Keratinocyte (primary cell): Measurements from ENCODE around the gene PCDHA12. TPM values are rescaled to one million over a fixed set of nuclear protein-coding genes. Genes with fewer than 3 reads are reported as not detected.
"Not testable (repeated sequence)": the region's sequence is repeated elsewhere in the genome, so short reads cannot be mapped to it uniquely, and the experiment has no call there.

ENCODE experiments used
- DNase-seq: peaks from one replicate; pipeline ENCODE4 v3.0.0-alpha.2; 2011; ENCODE audit warnings: low read depth, missing footprints, low spot score
- FAIRE-seq: peaks from 2 replicates; lab custom pipeline; 2011; peaks lifted over from hg19 to GRCh38; lab: Jason Lieb, UNC
- H2AFZ ChIP-seq: 2 replicates; pipeline ENCODE4 v1.6.0; 2012; ENCODE audit warnings: low read length, control low read depth, inconsistent platforms; ENCODE audit not compliant: control insufficient read depth
- H3K27ac ChIP-seq: 2 replicates; pipeline ENCODE4 v1.5.1; 2011; ENCODE audit warnings: low read length; ENCODE audit not compliant: control insufficient read depth, insufficient read depth
- H3K27me3 ChIP-seq: 3 replicates; pipeline ENCODE4 v1.6.0; 2011; ENCODE audit warnings: low read length; ENCODE audit not compliant: control insufficient read depth, insufficient read depth; ENCODE audit errors: extremely low read depth
- H3K36me3 ChIP-seq, 2 experiments: 2 replicates in 1 of 2; 3 replicates in 1 of 2; pipeline ENCODE4 v1.5.1; 2011; ENCODE audit warnings: low read length in 2 of 2, mild to moderate bottlenecking in 1 of 2; ENCODE audit not compliant: control insufficient read depth in 2 of 2, insufficient read depth in 2 of 2; ENCODE audit errors: extremely low read depth in 1 of 2
- H3K4me1 ChIP-seq: 3 replicates; pipeline ENCODE4 v1.5.1; 2011; ENCODE audit warnings: low read length; ENCODE audit not compliant: control insufficient read depth, insufficient read depth; ENCODE audit errors: extremely low read depth
- H3K4me2 ChIP-seq: 3 replicates; pipeline ENCODE4 v1.6.0; 2011; ENCODE audit warnings: low read depth, low read length; ENCODE audit not compliant: control insufficient read depth, insufficient read depth; ENCODE audit errors: extremely low read depth
- H3K4me3 ChIP-seq, 3 experiments: fragments of 200-600 bp in 1 of 3; sonication (generic) in 1 of 3; 2 replicates in 2 of 3; 3 replicates in 1 of 3; pipeline ENCODE4 v1.5.1; 2011 to 2016; ENCODE audit warnings: low read length in 3 of 3, mild to moderate bottlenecking in 3 of 3, control low read depth in 2 of 3, inconsistent platforms in 1 of 3, low read depth in 1 of 3, mixed read lengths in 1 of 3, mixed run types in 1 of 3, moderate library complexity in 1 of 3; ENCODE audit not compliant: control insufficient read depth in 2 of 3, insufficient read depth in 2 of 3; ENCODE audit errors: extremely low read depth in 1 of 3
- H3K79me2 ChIP-seq: 2 replicates; pipeline ENCODE4 v1.6.0; 2012; ENCODE audit warnings: low read length; ENCODE audit not compliant: control insufficient read depth, insufficient read depth
- H3K9ac ChIP-seq: 3 replicates; pipeline ENCODE4 v1.6.0; 2011; ENCODE audit warnings: low read length; ENCODE audit not compliant: control insufficient read depth, insufficient read depth; ENCODE audit errors: extremely low read depth
- H3K9me1 ChIP-seq: 3 replicates; pipeline ENCODE4 v1.6.0; 2011; ENCODE audit warnings: low read length; ENCODE audit not compliant: control insufficient read depth, insufficient read depth; ENCODE audit errors: extremely low read depth
- H3K9me3 ChIP-seq: 2 replicates; pipeline ENCODE4 v1.5.1; 2012; ENCODE audit warnings: low read depth, low read length; ENCODE audit not compliant: control insufficient read depth
- H4K20me1 ChIP-seq: 3 replicates; pipeline ENCODE4 v1.6.0; 2011; ENCODE audit warnings: low read length; ENCODE audit not compliant: control insufficient read depth, insufficient read depth; ENCODE audit errors: extremely low read depth
- CTCF ChIP-seq, 3 experiments: IDR thresholded peaks in 1 of 3; conservative IDR thresholded peaks in 1 of 3; optimal IDR thresholded peaks in 1 of 3; 2 replicates in 2 of 3; 3 replicates in 1 of 3; pipeline versions ENCODE3 to v1.5.1; 2011; ENCODE audit warnings: low read length in 3 of 3, mild to moderate bottlenecking in 3 of 3, moderate library complexity in 2 of 3, control low read depth in 1 of 3, inconsistent platforms in 1 of 3; ENCODE audit not compliant: insufficient read depth in 2 of 3; ENCODE audit errors: extremely low read depth in 1 of 3
- EZH2 ChIP-seq: IDR thresholded peaks from one replicate; pipeline ENCODE4 v1.6.1; 2012; ENCODE audit warnings: inconsistent platforms, mild to moderate bottlenecking, low read length, moderate library complexity
- dilution Hi-C: fragments of 300-500 bp; cut with MboI; formaldehyde crosslinking; loops from one replicate; pipeline ENCODE4 v1.7.0; 2020; ENCODE audit warnings: low sequenced_read_pairs; ENCODE audit not compliant: extremely low pct_ligation_motif_present
- polyA plus RNA-seq, 5 experiments: library from polyadenylated mRNA; depleted of rRNA in 3 of 5; stranded (reverse) in 3 of 5; stranded (forward) in 1 of 5; unstranded in 1 of 5; fragments of >200 nt; gene quantifications; 1 replicate in 1 of 5; 2 replicates in 3 of 5; 3 replicates in 1 of 5; pipeline versions ENCODE4 v1.2.1 to v1.2.3, GENCODE V29; 2011 to 2012; ENCODE audit warnings: missing spikeins in 2 of 5, low read depth in 1 of 5, low replicate concordance in 1 of 5

The PCDHA12 gene
- polyA plus RNA-seq, 1 donor (not counting 4 experiments of a cell fraction or from before 2014, with no cell fraction given): 0.04 TPM

- Histone ChIP-seq H3K9ac (no peak overlapping the region), H3K36me3 (no peaks in the 10 kb centered on the region), H3K4me1 (no peaks in the 10 kb centered on the region), H3K27me3 (no peaks in the 10 kb centered on the region), H3K9me1 (no peaks in the 10 kb centered on the region), H2AFZ (no peak overlapping the region), H3K4me3 (no peak overlapping the region), H4K20me1 (no peaks in the 10 kb centered on the region), H3K9me3 (peaks cover 13% of the 10 kb centered on the region), H3K79me2 (no peaks in the 10 kb centered on the region), H3K4me2 (no peak overlapping the region), H3K27ac (no peak overlapping the region)
- dilution Hi-C loops: no loop called here
- FAIRE-seq (no peak), DNase-seq (no peak)
- TF ChIP-seq CTCF (optimal IDR thresholded peaks at IDR 0.05 in 1 of 3, IDR thresholded peaks at IDR 0.05 in 1 of 3, conservative IDR thresholded peaks at IDR 0.05 in 1 of 3; ENCODE audit: extremely low read depth in 1 of 3, insufficient read depth in 2 of 3, low read length in 3 of 3): no peak
- TF ChIP-seq EZH2: no peak
Observed at GRCh38 chr5:140870221-140871201, 4.6 kb upstream of the PCDHA12 start.

- H3K27me3 ChIP-seq, H3K9ac ChIP-seq, H3K4me3 ChIP-seq, H3K79me2 ChIP-seq, dilution Hi-C loops, H3K9me1 ChIP-seq, H3K4me1 ChIP-seq, H3K36me3 ChIP-seq, H3K27ac ChIP-seq, H2AFZ ChIP-seq, H3K4me2 ChIP-seq, DNase-seq, H4K20me1 ChIP-seq, FAIRE-seq: not testable (repeated sequence)
- peaks cover 11% of the 10 kb centered on the region for H3K9me3 ChIP-seq
Observed at GRCh38 chr5:140876541-140877261, 1.6 kb downstream of the PCDHA12 start.
